ENCODE measurements around the gene SLC2A10. TPM values are rescaled to one million over a fixed set of nuclear protein-coding genes. Genes with fewer than 3 reads are reported as not detected.
A peak's percentile ranks its signal among the peaks of the same experiment; 100 is the strongest.

Gene SLC2A10
- polyA plus RNA-seq, 1 experiment: 41.9 TPM

DNA sequence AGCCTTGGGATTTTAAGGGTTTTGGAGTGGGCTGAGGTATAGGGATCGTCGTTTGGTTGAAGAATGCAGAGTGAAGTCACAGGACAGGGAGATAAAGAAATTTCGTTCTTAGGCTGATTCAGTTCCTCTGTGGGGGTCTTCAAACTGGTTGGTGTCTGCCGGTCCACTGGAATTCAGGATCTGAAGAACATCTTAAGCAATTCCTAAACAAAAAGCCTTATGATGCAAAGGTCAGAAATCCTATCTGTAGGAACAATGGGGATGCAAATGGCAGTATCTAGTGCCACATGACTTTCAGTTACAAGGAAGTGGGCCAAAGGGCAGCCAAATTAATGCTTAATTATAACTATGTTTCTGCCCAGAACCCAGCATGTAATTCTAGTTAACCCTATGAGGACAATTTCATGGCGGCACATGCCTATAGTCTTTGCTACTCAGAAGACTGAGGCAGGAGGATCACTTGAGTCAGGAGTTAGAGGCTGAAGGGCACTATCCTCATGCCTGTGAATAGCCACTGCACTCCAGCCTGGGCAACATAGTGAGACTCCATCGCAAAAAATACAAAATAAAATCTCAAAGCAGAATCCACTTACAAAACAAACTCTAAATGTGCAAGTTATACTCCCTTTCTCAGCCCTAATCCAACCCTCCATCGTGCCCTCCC, 4.6 kb upstream of the SLC2A10 start:
- TF ChIP-seq, protein P1, sequence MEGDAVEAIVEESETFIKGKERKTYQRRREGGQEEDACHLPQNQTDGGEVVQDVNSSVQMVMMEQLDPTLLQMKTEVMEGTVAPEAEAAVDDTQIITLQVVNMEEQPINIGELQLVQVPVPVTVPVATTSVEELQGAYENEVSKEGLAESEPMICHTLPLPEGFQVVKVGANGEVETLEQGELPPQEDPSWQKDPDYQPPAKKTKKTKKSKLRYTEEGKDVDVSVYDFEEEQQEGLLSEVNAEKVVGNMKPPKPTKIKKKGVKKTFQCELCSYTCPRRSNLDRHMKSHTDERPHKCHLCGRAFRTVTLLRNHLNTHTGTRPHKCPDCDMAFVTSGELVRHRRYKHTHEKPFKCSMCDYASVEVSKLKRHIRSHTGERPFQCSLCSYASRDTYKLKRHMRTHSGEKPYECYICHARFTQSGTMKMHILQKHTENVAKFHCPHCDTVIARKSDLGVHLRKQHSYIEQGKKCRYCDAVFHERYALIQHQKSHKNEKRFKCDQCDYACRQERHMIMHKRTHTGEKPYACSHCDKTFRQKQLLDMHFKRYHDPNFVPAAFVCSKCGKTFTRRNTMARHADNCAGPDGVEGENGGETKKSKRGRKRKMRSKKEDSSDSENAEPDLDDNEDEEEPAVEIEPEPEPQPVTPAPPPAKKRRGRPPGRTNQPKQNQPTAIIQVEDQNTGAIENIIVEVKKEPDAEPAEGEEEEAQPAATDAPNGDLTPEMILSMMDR (IDR thresholded peaks at IDR 0.05; ENCODE audit: insufficient read depth, low read depth, low read length): no peak
- H3K27me3 ChIP-seq (ENCODE audit: control insufficient read depth, insufficient read depth, low read length): no peaks in the 10 kb centered on the region
- H3K36me3 ChIP-seq (ENCODE audit: control insufficient read depth, insufficient read depth, low read length): no peaks in the 10 kb centered on the region
- ChIA-PET CTCF (interaction anchor here (0.9 to 3.1 kb wide), 4 partner anchors 10 to 22 kb away, joined by 3 to 9 read pairs (median 4); no protein-coding TSS in a partner anchor), POLR2A (no interaction called here)
- no peak overlapping the region for H3K4me3 ChIP-seq (ENCODE audit: low read depth, low read length)
- no peak for DNase-seq (ENCODE audit: low read depth)

DNA sequence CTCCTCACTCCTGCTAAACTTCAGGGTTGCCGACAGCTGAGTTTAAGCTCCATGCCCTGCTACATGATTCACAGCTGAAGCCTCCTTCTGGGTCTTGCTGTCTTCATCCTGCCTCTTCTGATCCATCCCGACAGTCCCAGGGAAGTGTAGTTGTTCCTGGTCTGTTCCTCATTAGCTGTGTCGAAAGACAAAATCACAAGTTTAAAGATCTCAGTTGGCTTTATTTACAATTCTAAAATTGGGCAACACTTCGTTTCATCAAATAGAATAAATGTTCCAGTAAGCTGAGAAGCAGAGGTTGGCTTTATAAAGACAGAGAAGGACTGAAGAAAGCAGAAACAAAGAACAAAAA, 4.1 kb upstream of the SLC2A10 start:
- DNase-seq (ENCODE audit: low read depth): peak; percentile 61
- POLR2A ChIA-PET: interaction anchor here (0.5 kb wide), 1 partner anchor 899 kb away, joined by 4 read pairs; no protein-coding TSS in a partner anchor
- TF ChIP-seq, protein P1 (IDR thresholded peaks at IDR 0.05; ENCODE audit: insufficient read depth, low read depth, low read length): no peak
- CTCF ChIA-PET: interaction anchor here (0.9 to 3.1 kb wide), 3 partner anchors 10 to 15 kb away, joined by 3 to 9 read pairs (median 4); no protein-coding TSS in a partner anchor
- Histone ChIP-seq H3K4me3 (ENCODE audit: low read depth, low read length) (no peak overlapping the region), H3K36me3 (ENCODE audit: control insufficient read depth, insufficient read depth, low read length) (no peaks in the 10 kb centered on the region), H3K27me3 (ENCODE audit: control insufficient read depth, insufficient read depth, low read length) (no peaks in the 10 kb centered on the region)

DNA sequence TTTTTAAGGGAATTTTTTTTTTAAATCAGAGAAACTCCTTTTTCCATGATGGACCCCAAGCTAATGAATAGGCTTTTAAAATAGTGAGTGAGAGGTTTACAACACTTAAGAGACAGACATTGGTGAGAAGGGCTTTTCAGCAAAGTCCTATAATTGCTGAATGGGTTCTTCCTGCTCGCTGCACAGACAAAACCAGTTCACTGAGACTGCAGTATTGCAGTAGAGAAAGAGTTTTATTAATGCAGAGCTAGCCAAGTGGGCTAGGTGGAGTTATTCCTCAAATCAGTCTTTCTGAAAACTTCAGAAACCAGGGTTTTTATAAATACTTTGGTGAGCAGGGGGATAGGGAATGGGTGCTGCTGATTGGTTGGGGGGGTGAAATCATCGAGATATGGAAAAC, 3.2 kb upstream of the SLC2A10 start:
- no peak overlapping the region for H3K4me3 ChIP-seq (ENCODE audit: low read depth, low read length)
- DNase-seq (ENCODE audit: low read depth): no peak
- H3K36me3 ChIP-seq (ENCODE audit: control insufficient read depth, insufficient read depth, low read length): peaks cover 1% of the 10 kb centered on the region; the same call in 1 of the 2 replicates
- no peaks in the 10 kb centered on the region for H3K27me3 ChIP-seq (ENCODE audit: control insufficient read depth, insufficient read depth, low read length)
- TF ChIP-seq, protein P1 (IDR thresholded peaks at IDR 0.05; ENCODE audit: insufficient read depth, low read depth, low read length): no peak
- ChIA-PET CTCF (interaction anchor here (0.6 to 3.1 kb wide), 3 partner anchors 9 to 993 kb away, joined by 3 to 11 read pairs (median 9); no protein-coding TSS in a partner anchor), POLR2A (no interaction called here)

DNA sequence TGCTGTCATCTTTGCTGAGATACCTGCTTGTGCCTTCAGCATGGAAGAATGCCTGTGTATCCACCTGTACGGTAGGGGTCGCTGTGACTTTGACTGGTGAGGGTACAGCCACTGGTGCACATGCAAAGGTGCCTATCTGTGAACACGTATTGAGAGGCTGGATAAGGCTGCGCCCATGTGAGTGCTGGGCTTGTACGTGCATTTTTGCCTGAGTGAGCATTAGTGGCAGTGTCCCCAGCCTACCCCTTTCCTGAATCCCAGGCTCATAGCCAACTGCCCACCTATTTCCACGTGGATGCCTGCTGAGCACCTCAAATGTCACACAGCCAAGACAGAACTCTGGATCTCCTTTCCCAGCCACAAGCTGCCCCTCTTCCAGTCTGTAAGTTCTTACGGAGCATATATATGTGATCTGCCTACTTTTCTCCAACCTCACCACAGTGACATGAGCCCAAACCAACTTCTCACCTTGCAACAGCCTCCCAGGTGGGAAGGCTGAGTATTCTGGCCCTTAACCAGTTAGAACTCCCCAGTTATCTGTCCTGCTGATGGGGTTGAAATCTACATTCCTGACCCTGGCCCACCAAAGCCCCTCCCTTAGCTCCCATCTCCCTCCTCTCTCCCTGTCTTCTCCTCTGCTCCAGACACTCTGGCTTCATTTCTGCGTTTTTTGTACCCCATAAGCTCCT, 1.1 kb upstream of the SLC2A10 start:
- ChIA-PET CTCF (interaction anchor here (2.6 kb wide), 1 partner anchor 12 kb away, joined by 11 read pairs; no protein-coding TSS in a partner anchor), POLR2A (no interaction called here)
- DNase-seq (ENCODE audit: low read depth): no peak
- H3K27me3 ChIP-seq (ENCODE audit: control insufficient read depth, insufficient read depth, low read length): no peaks in the 10 kb centered on the region
- TF ChIP-seq, protein P1 (IDR thresholded peaks at IDR 0.05; ENCODE audit: insufficient read depth, low read depth, low read length): peak; percentile 19; the same call in 1 of the 2 replicates
- H3K36me3 ChIP-seq (ENCODE audit: control insufficient read depth, insufficient read depth, low read length): peaks cover 2% of the 10 kb centered on the region; the same call in 1 of the 2 replicates
- no peak overlapping the region for H3K4me3 ChIP-seq (ENCODE audit: low read depth, low read length)

DNA sequence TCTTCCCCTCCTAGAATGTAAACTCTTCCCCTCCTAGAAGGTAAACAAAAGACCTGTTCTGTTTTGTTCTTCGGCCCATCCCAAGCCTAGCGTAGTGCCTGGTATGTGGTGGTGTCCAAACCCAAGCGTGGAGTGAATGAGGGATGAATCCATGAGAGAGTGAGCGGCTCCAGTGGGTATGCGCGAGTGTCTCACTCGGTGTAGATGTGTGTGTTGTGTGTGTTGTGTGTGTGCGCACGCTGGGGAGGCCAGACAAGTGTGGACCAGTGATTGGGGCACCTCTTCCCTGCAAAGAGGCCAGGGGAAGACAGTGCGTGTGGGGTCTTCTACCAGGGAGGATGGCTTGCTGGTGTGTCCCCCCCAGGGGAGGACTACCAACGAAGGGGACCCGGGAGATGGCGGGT, 392 bp upstream of the SLC2A10 start:
- no peaks in the 10 kb centered on the region for H3K27me3 ChIP-seq (ENCODE audit: control insufficient read depth, insufficient read depth, low read length)
- CTCF ChIA-PET: interaction anchor here (2.6 kb wide), 1 partner anchor 12 kb away, joined by 11 read pairs; no protein-coding TSS in a partner anchor
- peak overlapping the region; percentile 61 for H3K4me3 ChIP-seq (ENCODE audit: low read depth, low read length)

More for the DNA sequence above, 392 bp upstream of the SLC2A10 start:
- H3K36me3 ChIP-seq (ENCODE audit: control insufficient read depth, insufficient read depth, low read length): peaks cover 2% of the 10 kb centered on the region; the same call in 1 of the 2 replicates
- TF ChIP-seq, protein P1 (IDR thresholded peaks at IDR 0.05; ENCODE audit: insufficient read depth, low read depth, low read length): no peak
- POLR2A ChIA-PET: no interaction called here
- DNase-seq (ENCODE audit: low read depth): no peak

Measured in BJ (cell line).